Globus pallidus (tissue), 1 donor: Measurements from ENCODE around the gene DIP2A.
"Not testable (repeated sequence)": the region's sequence is repeated elsewhere in the genome, so short reads cannot be mapped to it uniquely, and the experiment has no call there.

ENCODE experiments used
- DNase-seq: peaks from one replicate; pipeline ENCODE4 v3.0.0-alpha.2; 2015; ENCODE audit warnings: low spot score

Gene DIP2A

GRCh38 chr21:46555678-46556077 lies 97.0 kb downstream of the DIP2A start:
- DNase-seq: no peak

- DNase-seq: no peak
These were observed 98.1 kb downstream of the DIP2A start for GRCh38 chr21:46556802-46557201.

GRCh38 chr21:46557469-46557868 lies 98.8 kb downstream of the DIP2A start:
- DNase-seq: no peak

- DNase-seq: no peak
These were observed 99.3 kb downstream of the DIP2A start for GRCh38 chr21:46557919-46558392.

GRCh38 chr21:46559291-46559983 lies 100.7 kb downstream of the DIP2A start:
- no peak for DNase-seq

GRCh38 chr21:46560568-46561444 lies 102.1 kb downstream of the DIP2A start:
- DNase-seq: no peak

GRCh38 chr21:46561445-46562090 lies 102.9 kb downstream of the DIP2A start:
- no peak for DNase-seq

- no peak for DNase-seq
These were observed 103.8 kb downstream of the DIP2A start for GRCh38 chr21:46562472-46562871.

- DNase-seq: no peak
These were observed 104.4 kb downstream of the DIP2A start for GRCh38 chr21:46562964-46563607.

- no peak for DNase-seq
These were observed 105.7 kb downstream of the DIP2A start for GRCh38 chr21:46564391-46564790.

- no peak for DNase-seq
These were observed 108.7 kb downstream of the DIP2A start for GRCh38 chr21:46567348-46567747.

- DNase-seq: no peak
These were observed 109.9 kb downstream of the DIP2A start for GRCh38 chr21:46568562-46568961.

- DNase-seq: no peak
These were observed 110.4 kb downstream of the DIP2A start for GRCh38 chr21:46569081-46569480.

- no peak for DNase-seq
These were observed 111.4 kb downstream of the DIP2A start for GRCh38 chr21:46570119-46570518.

- DNase-seq: no peak
These were observed 111.9 kb downstream of the DIP2A start for GRCh38 chr21:46570631-46571030.

- DNase-seq: no peak
These were observed 114.2 kb downstream of the DIP2A start for GRCh38 chr21:46572850-46573249.

GRCh38 chr21:46577786-46578185 lies 119.1 kb downstream of the DIP2A start:
- DNase-seq: not testable (repeated sequence)

GRCh38 chr21:46579394-46579793 lies 120.7 kb downstream of the DIP2A start:
- DNase-seq: not testable (repeated sequence)

GRCh38 chr21:46581780-46582307 lies 123.2 kb downstream of the DIP2A start:
- DNase-seq: no peak

- DNase-seq: no peak
These were observed 126.7 kb downstream of the DIP2A start for GRCh38 chr21:46585191-46585953.

- no peak for DNase-seq
These were observed 135.6 kb downstream of the DIP2A start for GRCh38 chr21:46594276-46594675.
